ENCODE results near the gene AMOT. TPM values are rescaled to one million over a fixed set of nuclear protein-coding genes. Genes with fewer than 3 reads are reported as not detected.
A peak's percentile ranks its signal among the peaks of the same experiment; 100 is the strongest.

The AMOT gene
- total RNA-seq, 2 donors from 2014 or later: 4.2 to 7.3 TPM

GRCh38 chrX:112785344-112785743, 55.3 kb downstream of the AMOT start:
- H3K4me3 ChIP-seq: no peak overlapping the region
- no peaks in the 10 kb centered on the region for H3K27me3 ChIP-seq
- no peaks in the 10 kb centered on the region for H3K36me3 ChIP-seq (replicated peaks in 1 of 2; ENCODE audit: insufficient read depth in 1 of 2, low read depth in 2 of 2)
- H3K9me3 ChIP-seq: no peaks in the 10 kb centered on the region
- DNase-seq: no peak
- peak; percentile 87 for ATAC-seq
- WGBS, 2 donors: 10 to 20% methylated on average over 5 of the region's 5 CpGs
- peak overlapping the region in 1 of 4 donors; percentile 6 for H3K27ac ChIP-seq
- intact Hi-C loops (cut with DNase I): no loop called here
- H3K4me1 ChIP-seq: peaks cover 21% of the 10 kb centered on the region
- TF ChIP-seq POLR2A (IDR thresholded peaks at IDR 0.05): no peak
- no peak for TF ChIP-seq CTCF (IDR thresholded peaks at IDR 0.05)

- 83 to 86% methylated on average over 2 of the region's 3 CpGs for WGBS, 2 donors
- DNase-seq: no peak
- no peak for TF ChIP-seq POLR2A (IDR thresholded peaks at IDR 0.05)
- no peak for TF ChIP-seq CTCF (IDR thresholded peaks at IDR 0.05)
- Histone ChIP-seq H3K4me3 (no peak overlapping the region), H3K9me3 (no peaks in the 10 kb centered on the region), H3K36me3 (replicated peaks in 1 of 2; ENCODE audit: insufficient read depth in 1 of 2, low read depth in 2 of 2) (no peaks in the 10 kb centered on the region), H3K4me1 (peaks cover 21% of the 10 kb centered on the region), H3K27me3 (no peaks in the 10 kb centered on the region), H3K27ac (no peak overlapping the region)
- intact Hi-C loops (cut with DNase I): no loop called here
- ATAC-seq: no peak
Observed at GRCh38 chrX:112784692-112785091, 55.9 kb downstream of the AMOT start.

- TF ChIP-seq CTCF (IDR thresholded peaks at IDR 0.05) (no peak), POLR2A (IDR thresholded peaks at IDR 0.05) (no peak)
- Histone ChIP-seq H3K27ac (no peak overlapping the region), H3K4me1 (peaks cover 2% of the 10 kb centered on the region), H3K27me3 (no peaks in the 10 kb centered on the region), H3K9me3 (no peaks in the 10 kb centered on the region), H3K4me3 (no peak overlapping the region), H3K36me3 (replicated peaks in 1 of 2; ENCODE audit: insufficient read depth in 1 of 2, low read depth in 2 of 2) (no peaks in the 10 kb centered on the region)
- DNase-seq (no peak), ATAC-seq (no peak)
- intact Hi-C loops (cut with DNase I): no loop called here
- 88% methylated on average over 7 of the region's 9 CpGs; no CpG with 5 or more reads in 1 of the 2 donors for WGBS, 2 donors
Observed at GRCh38 chrX:112779139-112779538, 61.5 kb downstream of the AMOT start.

GRCh38 chrX:112774651-112775293, 65.9 kb downstream of the AMOT start:
- no peak for ATAC-seq
- DNase-seq: no peak
- Histone ChIP-seq H3K4me3 (no peak overlapping the region), H3K27ac (no peak overlapping the region), H3K4me1 (no peaks in the 10 kb centered on the region), H3K9me3 (no peaks in the 10 kb centered on the region), H3K27me3 (no peaks in the 10 kb centered on the region), H3K36me3 (replicated peaks in 1 of 2; ENCODE audit: insufficient read depth in 1 of 2, low read depth in 2 of 2) (no peaks in the 10 kb centered on the region)
- 64 to 66% methylated on average over 10 of the region's 10 CpGs for WGBS, 2 donors
- intact Hi-C loops (cut with DNase I): no loop called here
- TF ChIP-seq CTCF (IDR thresholded peaks at IDR 0.05) (no peak), POLR2A (IDR thresholded peaks at IDR 0.05) (no peak)

- DNase-seq (no peak), ATAC-seq (no peak)
- no peaks in the 10 kb centered on the region for H3K27me3 ChIP-seq
- H3K9me3 ChIP-seq: no peaks in the 10 kb centered on the region
- intact Hi-C loops (cut with DNase I): no loop called here
- no peak for TF ChIP-seq CTCF (IDR thresholded peaks at IDR 0.05)
- no peak for TF ChIP-seq POLR2A (IDR thresholded peaks at IDR 0.05)
- 57 to 61% methylated on average over 4 of the region's 4 CpGs for WGBS, 2 donors
- H3K4me3 ChIP-seq: no peak overlapping the region
- H3K36me3 ChIP-seq (replicated peaks in 1 of 2; ENCODE audit: insufficient read depth in 1 of 2, low read depth in 2 of 2): no peaks in the 10 kb centered on the region
- H3K4me1 ChIP-seq: no peaks in the 10 kb centered on the region
- H3K27ac ChIP-seq: no peak overlapping the region
Observed at GRCh38 chrX:112774142-112774541, 66.5 kb downstream of the AMOT start.

All from body of pancreas (tissue), 4 donors.